ENCODE results near the gene RTN4R.
"Not testable (repeated sequence)": the region's sequence is repeated elsewhere in the genome, so short reads cannot be mapped to it uniquely, and the experiment has no call there.

The RTN4R gene

DNA sequence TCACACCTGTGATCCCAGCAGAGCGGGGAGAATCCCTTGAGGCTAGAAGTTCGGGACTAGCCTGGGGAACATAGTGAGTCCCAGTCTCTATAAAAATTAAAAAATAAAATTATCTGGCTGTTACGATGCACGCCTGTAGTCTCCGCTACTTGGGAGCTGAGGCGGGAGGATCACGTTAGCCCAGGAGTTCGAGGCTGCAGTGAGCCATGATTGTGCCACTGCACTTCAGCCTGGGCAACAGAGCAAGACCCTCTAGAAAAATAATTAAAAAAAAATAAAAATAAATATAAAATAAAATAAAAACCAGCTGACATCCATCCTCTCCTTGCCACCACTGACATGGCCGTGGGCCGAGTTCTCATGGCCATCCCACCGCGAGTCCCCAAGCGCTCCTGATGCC, 7.7 kb upstream of the RTN4R start:
- in situ Hi-C loops (cut with MboI; ENCODE audit: low pct_unique_long_range_greater_than_20kb, low sequenced_read_pairs), result no loop called here
- no peak for DNase-seq

DNA sequence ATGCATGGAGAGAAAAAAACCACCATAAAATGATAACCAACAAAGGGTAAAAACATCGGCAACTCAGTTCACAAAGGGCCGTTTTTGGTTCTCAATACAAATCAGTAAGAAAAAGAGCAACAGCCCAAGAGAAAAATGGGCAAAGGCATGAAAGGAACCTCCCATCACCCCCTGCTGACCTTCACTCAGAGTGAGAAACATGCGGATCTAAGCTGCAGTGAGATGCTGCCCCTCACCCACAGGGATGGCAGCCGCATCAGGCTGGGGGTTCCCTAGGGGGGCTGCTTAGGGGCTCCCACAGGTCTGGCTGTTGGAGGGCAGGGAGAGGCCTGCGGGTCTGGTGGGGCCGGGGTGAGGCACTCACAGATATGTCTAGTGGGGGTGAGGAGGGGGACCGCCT, 7.2 kb upstream of the RTN4R start:
- in situ Hi-C loops (cut with MboI; ENCODE audit: low pct_unique_long_range_greater_than_20kb, low sequenced_read_pairs); DNase-seq: not testable (repeated sequence)

DNA sequence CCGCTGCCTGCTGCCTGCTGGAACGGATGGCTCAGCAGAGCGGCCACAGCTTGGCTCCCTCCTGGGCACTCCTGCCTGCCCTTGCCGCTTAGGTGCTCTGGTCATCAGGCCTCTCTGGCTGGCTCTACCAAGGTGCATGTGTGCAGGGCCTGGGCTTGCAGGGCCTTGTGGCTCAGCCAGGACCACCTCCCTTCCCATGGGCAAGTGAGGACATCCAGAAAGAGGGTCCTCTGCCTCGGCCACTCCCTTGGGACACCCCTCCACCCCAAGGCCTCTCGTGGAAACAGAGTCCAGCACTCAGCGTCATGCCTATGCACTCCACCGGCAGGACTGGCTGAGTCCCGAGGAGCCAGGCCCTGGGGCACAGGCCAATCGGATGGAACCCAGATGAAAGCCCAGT, 6.3 kb upstream of the RTN4R start:
- in situ Hi-C loops (cut with MboI; ENCODE audit: low pct_unique_long_range_greater_than_20kb, low sequenced_read_pairs); DNase-seq: not testable (repeated sequence)

DNA sequence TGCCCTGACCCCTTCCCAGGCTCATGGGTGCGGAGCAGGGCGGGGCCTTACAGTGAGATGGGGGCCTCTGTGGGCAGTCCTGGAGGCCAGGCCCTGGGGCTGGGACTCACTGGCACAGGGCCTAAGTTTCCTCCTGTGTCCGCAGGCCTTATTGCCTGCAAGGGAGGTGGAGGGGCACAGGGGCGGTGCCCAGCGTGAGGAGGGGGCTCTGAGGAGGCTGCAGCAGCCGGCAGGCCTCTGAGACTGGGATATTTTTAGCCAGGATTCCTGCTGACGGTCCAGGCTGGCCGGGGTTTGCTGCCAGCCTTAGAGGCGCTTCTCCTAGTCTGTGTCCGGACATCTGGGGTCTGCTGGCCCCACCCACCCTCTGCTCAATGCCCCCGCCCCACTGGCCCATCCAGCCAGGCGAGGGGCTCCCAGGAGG, 5.7 kb upstream of the RTN4R start:
- DNase-seq, result no peak
- in situ Hi-C loops (cut with MboI; ENCODE audit: low pct_unique_long_range_greater_than_20kb, low sequenced_read_pairs), result no loop called here

DNA sequence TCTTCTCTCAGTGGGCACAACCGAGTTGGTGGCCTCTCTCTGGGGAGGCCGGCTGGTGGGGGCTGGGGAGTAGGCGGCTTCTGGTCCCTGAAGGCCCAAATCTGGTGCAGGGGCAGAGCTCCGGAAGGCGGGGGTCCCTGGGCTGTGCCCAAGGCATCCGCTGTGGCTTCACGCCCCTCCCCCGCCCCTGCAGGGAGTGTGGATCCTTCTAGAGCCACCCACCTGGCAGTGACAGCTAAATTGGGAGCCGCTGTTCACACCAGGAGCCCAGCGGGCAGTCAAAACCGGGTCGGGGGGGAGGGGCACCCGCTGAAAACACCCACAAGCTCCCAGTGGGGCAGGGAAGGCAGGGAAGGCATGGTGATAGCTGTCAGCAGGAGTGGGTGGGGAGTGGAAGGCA, 4.6 kb upstream of the RTN4R start:
- no peak for DNase-seq
- in situ Hi-C loops (cut with MboI; ENCODE audit: low pct_unique_long_range_greater_than_20kb, low sequenced_read_pairs), result no loop called here

DNA sequence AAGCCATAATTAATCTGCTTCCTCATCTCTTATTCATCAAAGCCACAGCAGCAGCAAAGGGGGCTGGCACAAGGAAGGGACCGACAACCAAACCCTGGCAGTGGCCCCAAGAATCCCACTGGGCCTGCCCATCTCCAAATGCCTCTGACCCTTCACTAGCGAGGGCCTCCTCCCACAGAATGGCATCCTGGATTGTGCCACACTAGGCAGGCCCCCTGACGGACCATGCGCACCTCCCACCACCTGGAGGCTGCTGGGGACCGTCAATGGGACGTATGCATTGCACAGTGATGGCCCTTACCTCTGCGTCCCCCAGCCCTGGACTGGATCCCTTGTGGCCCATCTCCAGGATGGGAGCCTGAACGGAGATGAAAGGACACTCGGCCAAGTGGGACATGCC, 4.1 kb upstream of the RTN4R start:
- DNase-seq, result no peak
- in situ Hi-C loops (cut with MboI; ENCODE audit: low pct_unique_long_range_greater_than_20kb, low sequenced_read_pairs), result no loop called here

DNA sequence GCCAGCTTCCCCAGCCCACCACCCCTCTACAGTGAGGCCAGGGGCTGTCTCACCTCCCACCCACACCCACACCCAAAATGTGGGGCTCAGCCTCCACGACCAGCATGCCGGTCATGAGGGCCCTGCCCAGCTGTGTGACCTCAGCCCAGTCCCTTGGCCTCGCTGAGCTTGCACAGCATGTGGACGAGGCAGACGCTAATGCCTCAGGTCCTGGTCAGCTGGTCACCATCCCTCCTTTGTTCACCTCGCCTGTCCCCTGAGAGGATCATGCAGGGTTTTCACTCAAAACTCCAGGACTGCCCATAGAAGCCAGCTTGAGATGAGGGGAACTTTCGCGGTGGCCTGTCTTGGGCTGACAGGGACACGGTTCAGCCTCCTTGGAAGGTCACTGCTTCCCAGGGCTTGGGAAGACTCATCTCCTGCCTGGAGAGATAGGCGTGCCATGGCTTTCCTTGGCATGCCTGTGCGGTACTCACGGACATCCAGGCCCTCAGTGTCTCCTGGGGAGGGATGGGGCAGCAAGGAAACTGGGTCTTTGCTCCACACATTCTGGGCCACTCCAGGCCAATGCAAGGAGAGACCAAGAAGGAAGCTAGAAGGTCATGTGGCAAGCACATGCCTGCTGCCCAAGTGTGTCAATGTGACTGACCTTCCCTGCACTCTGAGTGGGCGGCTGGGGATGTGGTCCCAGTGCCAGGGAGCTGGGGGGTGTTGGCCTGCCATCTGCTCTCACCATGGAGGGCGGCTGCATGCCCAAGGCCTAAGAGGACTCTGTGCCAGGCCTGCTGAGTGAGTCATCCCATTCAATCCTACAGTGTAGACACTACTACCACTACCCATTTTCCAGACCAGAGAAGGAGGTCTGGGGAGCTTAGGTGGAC, 3.2 kb upstream of the RTN4R start:
- DNase-seq, result no peak
- in situ Hi-C loops (cut with MboI; ENCODE audit: low pct_unique_long_range_greater_than_20kb, low sequenced_read_pairs), result no loop called here

DNA sequence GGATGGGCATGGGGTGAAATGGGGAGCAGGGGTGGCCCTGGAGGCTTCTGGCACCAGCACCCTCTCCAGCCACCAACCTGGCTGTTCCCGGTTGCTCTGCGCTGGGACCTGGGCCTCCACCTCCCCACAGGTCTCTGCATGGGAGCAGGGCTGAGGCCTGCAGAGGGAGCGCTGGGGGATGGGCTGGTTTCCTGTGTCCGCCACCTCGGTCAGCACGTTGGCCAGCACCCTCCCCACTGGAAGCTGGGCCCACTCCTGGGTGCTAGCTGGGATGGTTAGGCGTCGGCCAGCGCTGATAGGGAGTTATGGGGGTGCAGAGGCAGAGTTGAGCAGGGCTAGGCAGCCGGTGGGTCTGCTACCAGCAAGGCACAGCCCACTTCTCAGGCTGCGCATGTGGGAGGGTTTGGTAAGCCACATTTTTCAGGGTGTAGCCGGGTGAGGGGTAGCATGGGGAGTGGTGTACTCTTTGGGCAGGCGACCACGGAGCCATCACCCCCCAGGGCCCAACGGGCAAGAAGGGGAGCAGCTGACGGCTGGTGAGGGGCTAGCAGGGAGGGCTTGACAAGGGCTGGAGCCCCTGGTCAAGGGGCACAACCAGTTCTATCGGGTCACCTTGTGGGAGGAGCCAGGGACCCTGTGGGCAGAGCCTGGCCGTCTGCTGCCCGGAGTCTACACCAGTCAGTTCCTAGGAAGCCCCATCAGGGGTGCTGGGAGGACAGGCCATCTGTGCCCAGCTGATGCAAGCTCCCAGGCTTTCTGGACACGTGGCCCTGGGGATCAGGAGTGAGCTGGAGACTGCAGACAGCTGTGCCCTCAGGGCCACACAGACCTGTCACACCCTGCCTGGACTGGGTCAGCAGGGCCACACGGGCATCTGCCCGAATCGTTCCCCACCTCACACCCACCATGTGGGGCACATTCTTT, 2.3 kb upstream of the RTN4R start:
- in situ Hi-C loops (cut with MboI; ENCODE audit: low pct_unique_long_range_greater_than_20kb, low sequenced_read_pairs); DNase-seq: not testable (repeated sequence)

DNA sequence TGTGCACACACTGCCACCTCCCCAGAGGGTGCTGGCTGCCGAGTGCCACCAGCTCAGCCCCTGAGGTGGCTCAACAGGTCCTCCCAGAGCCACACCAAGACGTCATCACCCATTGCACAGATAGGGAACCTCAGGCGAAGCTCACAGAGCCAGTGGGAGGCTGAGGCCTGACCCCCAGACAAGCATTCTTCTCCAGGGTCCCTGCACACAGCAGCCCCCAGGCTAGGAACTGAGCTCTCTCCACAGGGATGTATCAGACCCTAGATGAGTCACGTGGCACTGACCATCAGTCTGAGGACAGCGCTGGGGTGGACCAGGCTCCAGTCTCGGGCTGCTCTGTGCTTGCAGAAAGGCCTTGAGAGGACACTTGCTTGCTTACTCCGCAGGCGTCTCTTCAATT, 1.6 kb upstream of the RTN4R start:
- DNase-seq; in situ Hi-C loops (cut with MboI; ENCODE audit: low pct_unique_long_range_greater_than_20kb, low sequenced_read_pairs): not testable (repeated sequence)

DNA sequence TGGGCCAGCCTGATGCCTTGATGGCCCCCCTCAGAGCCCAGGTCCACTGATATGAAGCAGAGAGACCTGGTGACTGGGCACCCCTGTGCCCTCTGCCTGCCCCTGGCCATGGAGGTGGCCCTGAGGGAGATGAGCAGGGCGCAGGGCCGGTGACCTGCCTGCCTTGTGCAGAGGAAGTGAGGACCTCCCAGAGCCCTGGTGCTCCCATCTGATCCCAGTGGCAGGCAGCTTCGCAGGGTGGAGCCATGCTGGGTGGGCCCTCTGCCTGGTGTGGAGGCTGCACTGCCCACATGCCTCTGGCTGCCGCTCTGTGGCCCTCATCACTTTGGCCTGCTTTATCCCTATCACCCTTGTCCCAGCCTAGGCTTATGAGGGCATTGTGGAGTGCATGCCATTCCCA, 1.1 kb upstream of the RTN4R start:
- DNase-seq; in situ Hi-C loops (cut with MboI; ENCODE audit: low pct_unique_long_range_greater_than_20kb, low sequenced_read_pairs): not testable (repeated sequence)

DNA sequence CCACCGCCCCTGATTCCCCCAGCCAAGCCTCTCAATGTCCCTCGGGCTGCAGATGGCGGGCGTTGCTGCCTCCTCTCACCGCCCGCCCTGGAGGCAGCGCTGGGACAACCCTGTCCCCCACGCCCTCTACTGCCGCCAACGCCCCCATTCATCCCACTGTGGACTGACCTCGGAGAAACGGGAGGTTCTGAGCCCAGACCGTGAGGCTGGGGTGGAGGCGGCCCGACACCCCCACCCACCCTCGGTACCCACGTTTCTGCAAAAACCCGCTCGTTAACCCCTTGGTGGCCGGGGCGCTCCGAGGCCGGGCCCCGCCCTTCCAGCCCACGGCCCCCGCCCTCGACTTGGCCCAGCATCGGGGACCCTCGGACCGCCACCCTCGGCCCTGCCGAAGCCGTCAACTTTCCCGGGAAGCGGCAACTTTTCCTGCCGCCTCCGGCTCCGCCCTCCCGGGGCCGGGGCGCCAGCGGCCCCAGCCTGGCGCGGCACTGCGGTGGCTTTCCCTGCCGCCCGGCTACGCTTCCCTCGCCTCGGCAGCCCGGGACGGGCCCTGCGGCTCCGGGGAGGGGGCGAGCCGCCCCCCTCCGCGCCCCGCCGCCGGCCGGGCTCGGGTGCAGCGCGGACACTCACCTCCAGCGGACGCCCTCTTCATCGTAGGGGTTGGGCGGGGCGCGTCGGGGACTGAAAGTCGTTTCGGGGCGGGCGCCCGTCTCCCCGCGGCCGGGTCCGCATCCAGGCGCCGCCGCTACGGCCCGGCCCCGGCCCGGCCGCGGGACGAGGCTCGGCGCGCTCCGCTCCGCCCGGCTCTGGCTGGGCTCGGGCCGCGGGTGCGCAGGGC, 458 bp downstream of the RTN4R start:
- no peak for DNase-seq
- in situ Hi-C loops (cut with MboI; ENCODE audit: low pct_unique_long_range_greater_than_20kb, low sequenced_read_pairs), result no loop called here

DNA sequence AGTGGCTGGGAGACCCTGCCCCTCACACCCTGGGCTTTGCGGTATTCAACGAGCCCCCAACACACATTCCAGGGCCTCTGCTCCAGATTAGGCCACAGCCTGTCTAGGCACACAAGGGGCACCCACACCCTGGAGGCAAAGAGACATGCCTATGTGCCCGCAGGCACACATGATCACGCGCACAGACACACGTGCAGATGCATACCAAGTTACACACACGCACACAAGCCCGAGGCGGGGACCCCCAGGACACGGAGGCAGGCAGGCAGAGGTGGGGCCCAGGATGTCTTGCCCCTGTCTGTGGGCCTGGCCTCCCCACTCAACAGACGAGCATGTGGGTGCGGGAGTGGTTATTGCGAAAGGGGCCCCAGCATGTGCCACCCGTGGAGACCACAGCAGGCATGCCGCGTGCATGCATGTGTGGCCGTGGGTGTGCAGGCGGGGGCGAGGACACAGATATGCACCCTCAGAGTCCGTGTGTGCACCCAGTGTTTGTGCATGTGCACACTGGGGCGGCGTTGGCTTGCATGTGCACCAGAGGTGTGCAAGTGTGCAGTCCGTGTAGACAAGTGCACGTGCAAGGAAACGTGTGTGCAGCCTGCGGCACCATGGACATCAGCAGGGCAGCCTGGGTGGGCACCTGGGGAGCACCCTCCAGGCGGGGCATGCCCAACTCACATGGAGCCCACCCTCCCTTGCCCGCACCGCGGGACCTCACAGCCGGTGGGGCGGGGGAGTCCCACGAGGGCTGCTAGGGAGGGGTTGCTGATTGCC, 1.3 kb downstream of the RTN4R start:
- DNase-seq; in situ Hi-C loops (cut with MboI; ENCODE audit: low pct_unique_long_range_greater_than_20kb, low sequenced_read_pairs): not testable (repeated sequence)

DNA sequence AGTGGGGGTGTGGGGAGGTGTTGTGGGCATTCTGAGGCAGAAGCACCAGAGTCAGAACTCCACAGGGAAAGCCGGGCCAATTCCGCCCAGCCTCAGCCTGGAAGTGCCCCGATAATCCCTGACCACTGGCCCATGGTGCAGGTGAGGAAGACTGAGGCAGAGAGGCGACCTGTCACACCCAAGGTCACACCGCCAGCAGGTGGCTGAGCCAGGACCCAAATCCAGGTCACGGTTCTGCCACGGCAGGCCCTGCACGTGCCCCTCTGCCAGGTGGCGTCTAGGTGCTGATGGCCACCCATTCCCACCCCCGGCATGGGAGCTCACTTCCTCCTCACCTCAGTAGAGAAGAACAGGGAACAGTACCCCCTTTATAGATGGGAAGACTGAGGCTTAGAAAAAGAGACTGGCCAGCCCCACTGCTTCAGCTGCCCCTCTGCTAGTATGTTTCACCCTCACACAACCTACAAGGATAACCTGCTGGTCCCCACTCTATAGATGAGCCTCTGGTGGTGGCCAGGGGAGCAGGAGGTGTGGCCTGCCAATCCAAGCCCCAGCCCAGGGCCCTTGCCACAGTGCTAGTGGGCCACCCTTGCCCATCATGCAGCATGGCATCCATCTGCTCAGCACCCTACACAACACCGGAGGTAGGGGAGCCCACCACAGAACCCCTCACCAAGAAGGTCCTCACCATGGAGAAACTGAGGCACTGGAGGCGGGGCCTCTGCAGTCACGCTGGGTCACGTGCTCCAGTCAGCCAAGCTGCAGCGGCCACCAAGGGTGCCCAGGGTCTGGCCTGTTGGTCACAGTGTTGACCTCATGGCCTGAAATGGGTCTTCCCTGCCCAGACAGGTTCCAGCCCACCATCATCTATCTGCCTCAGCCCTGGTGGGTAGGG, 2.1 kb downstream of the RTN4R start:
- in situ Hi-C loops (cut with MboI; ENCODE audit: low pct_unique_long_range_greater_than_20kb, low sequenced_read_pairs), result not testable (repeated sequence)

DNA sequence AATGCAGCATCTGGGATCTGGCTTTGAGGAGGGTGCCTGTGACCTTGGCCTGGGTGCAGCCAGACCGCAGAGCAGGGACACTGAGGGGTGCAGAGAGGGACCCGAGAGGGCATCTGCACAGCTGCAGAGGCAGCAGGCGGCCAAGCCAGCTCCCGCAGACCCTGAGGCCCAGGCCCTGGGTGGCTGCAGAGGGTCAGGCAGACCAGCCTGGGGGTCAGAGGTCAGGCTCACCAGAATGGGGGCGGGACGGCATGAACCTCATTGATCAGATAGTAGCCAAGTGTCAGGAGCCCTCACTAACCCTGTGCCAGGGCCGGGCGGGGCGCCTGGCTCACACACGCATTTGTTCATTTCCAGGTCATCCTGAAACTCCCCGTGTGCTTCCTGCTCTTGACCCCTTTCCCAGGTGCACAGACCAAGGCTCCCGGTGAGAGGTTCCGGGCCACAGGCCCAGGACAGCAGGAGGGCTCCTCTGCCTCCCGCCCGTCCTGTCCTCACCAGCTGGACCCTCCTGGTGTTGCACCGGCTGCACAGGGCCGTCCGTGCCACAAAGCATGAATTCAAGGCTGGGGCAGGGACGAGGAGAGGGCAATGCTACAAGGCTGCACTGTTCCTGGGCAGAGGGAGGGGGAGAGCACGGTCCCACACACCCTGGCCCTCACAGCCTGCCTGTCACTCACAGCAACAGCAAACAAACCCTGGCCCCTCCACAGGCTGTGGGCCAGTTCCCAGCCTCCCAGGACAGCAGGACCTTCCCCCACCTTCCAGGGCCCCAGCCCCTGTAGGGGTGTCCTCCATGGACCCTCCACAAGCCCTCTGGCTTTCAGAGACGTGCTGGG, 3.3 kb downstream of the RTN4R start:
- in situ Hi-C loops (cut with MboI; ENCODE audit: low pct_unique_long_range_greater_than_20kb, low sequenced_read_pairs), result no loop called here
- no peak for DNase-seq

More for the DNA sequence above, 2.1 kb downstream of the RTN4R start:
- DNase-seq, result not testable (repeated sequence)

DNA sequence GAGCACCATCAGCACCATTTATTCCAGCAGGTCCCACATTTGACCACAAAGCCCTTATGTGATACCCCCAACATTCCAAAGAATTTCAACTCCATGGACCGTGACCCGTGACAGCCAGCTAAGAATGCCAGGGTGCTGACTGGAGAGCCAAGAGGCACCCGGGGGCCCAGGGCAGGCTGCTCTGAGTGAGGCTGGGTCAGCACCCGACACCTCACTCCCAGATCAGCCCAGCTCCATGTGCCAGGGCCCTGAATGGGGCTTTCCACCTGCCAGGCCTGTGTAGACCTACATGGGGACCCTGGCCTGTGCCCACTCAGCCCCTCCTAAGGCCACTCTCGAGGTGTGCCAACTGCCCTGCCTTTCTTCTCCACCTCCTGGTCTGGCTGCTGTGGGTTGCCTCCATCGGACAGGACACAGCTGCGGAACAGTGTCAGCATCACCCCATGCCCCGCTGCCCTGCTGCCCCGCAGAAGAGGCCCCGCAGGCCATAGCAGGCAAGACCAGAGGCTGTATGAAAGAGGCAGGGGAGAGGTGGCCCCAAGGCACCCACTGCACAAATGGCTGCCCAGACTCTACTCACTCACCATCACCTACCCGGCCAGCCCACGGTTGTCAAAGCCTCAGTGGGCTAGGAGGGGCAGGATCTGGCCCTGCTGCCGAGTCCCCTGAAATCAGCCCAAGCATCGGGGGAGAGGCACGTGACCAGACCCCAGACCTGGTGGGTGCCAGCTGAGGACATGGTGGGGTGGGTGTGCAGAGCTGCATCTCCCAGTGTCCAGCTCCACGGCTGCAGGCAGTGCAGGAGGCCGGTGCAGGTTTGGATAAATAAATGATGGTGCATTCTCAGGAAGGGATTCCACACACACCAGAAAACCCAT, 4.5 kb downstream of the RTN4R start:
- in situ Hi-C loops (cut with MboI; ENCODE audit: low pct_unique_long_range_greater_than_20kb, low sequenced_read_pairs); DNase-seq: not testable (repeated sequence)

Data from KBM-7 (cell line).